GM12873 (cell line): Measurements from ENCODE around the gene SLC35B2.

Experiments
- CTCF ChIP-seq: IDR thresholded peaks from 2 replicates; pipeline ENCODE4 v1.5.1; 2012; ENCODE audit warnings: low read depth, mild to moderate bottlenecking, moderate library complexity, low read length, control low read depth; ENCODE audit not compliant: insufficient read depth; ENCODE audit errors: missing control alignments

The SLC35B2 gene

GRCh38 chr6:44275271-44275748 is 18.0 kb upstream of the SLC35B2 start:
- TF ChIP-seq CTCF, result no peak

- no peak for TF ChIP-seq CTCF
These were observed 16.3 kb upstream of the SLC35B2 start for GRCh38 chr6:44273617-44274016.

- TF ChIP-seq CTCF, result no peak
These were observed 15.8 kb upstream of the SLC35B2 start for GRCh38 chr6:44272999-44273566.

GRCh38 chr6:44272529-44272928 is 15.2 kb upstream of the SLC35B2 start:
- TF ChIP-seq CTCF, result no peak

GRCh38 chr6:44271914-44272313 is 14.6 kb upstream of the SLC35B2 start:
- TF ChIP-seq CTCF, result no peak

GRCh38 chr6:44271406-44271723 is 14.0 kb upstream of the SLC35B2 start:
- no peak for TF ChIP-seq CTCF

GRCh38 chr6:44270526-44271405 is 13.4 kb upstream of the SLC35B2 start:
- no peak for TF ChIP-seq CTCF
